ENCODE results near the gene PCSK1.

GRCh38 chr5:96407436-96407835 lies 25.6 kb downstream of the PCSK1 start:
- TF ChIP-seq NRF1 (IDR thresholded peaks at IDR 0.05; ENCODE audit: low read depth, low read length) (no peak), CTCF (IDR thresholded peaks at IDR 0.05; ENCODE audit: control extremely low read depth in 1 of 3, insufficient read depth in 1 of 3, low read depth in 1 of 3, low read length in 3 of 3) (no peak)

Measured in H1 (cell line).